Measurements from ENCODE around the gene MAGEC1. TPM values are rescaled to one million over a fixed set of nuclear protein-coding genes. Genes with fewer than 3 reads are reported as not detected.

The MAGEC1 gene
- total RNA-seq, 1 donor: not detected

- Histone ChIP-seq H3K27me3 (ENCODE audit: insufficient read depth, low read length) (no peaks in the 10 kb centered on the region), H3K4me1 (ENCODE audit: insufficient read depth, low read length) (no peaks in the 10 kb centered on the region), H3K9me3 (ENCODE audit: low read depth, low read length) (no peaks in the 10 kb centered on the region), H3K4me3 (ENCODE audit: low read length) (no peak overlapping the region)
Observed at GRCh38 chrX:141947350-141947749, 43.7 kb downstream of the MAGEC1 start.

DNA sequence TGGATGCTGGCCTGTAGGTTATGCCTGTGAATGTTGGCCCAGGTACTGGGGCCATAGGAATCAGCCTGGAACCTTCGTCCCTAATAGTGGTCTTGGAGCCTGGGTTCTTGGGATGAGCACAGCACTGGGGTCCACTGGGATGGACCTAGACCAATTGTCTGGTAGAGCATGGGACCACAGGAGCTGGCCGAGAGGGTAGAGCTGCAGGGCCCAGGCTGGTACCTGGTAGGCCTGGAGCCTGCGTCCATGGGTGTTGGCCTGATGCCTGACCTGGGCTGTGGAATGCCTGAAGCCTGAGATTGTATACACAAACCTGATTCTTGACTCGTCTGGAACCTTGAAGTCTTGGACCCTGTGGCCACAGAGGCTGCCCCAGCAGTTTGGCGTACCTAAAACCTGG lies 48.9 kb downstream of the MAGEC1 start:
- no peaks in the 10 kb centered on the region for H3K9me3 ChIP-seq (ENCODE audit: low read depth, low read length)
- H3K4me1 ChIP-seq (ENCODE audit: insufficient read depth, low read length): no peaks in the 10 kb centered on the region
- H3K27me3 ChIP-seq (ENCODE audit: insufficient read depth, low read length): no peaks in the 10 kb centered on the region
- no peak overlapping the region for H3K4me3 ChIP-seq (ENCODE audit: low read length)

- Histone ChIP-seq H3K4me1 (ENCODE audit: insufficient read depth, low read length) (no peaks in the 10 kb centered on the region), H3K9me3 (ENCODE audit: low read depth, low read length) (no peaks in the 10 kb centered on the region), H3K27me3 (ENCODE audit: insufficient read depth, low read length) (no peaks in the 10 kb centered on the region), H3K4me3 (ENCODE audit: low read length) (no peak overlapping the region)
Observed at GRCh38 chrX:141958675-141959074, 55.0 kb downstream of the MAGEC1 start.

Other genes with a start within 250 kb of the MAGEC1 start
- gene SPANXD, start 205.2 kb upstream of the MAGEC1 start, total RNA-seq: not detected
- not detected for gene MAGEC3, start 65.6 kb upstream of the MAGEC1 start, total RNA-seq